Esophagus squamous epithelium (tissue), 5 donors: ENCODE data around the gene CLRN3. TPM values are rescaled to one million over a fixed set of nuclear protein-coding genes. Genes with fewer than 3 reads are reported as not detected.

Experiments
- DNase-seq: peaks from one replicate; lab custom pipeline; 2025; lab: John Stamatoyannopoulos, UW
- H3K27ac ChIP-seq, 4 donors: fragments of 200-600 bp; sonication (generic); one replicate each; pipeline ENCODE4 v1.5.1; 2016 to 2019; ENCODE audit warnings: mild to moderate bottlenecking in 1 of 4
- H3K27me3 ChIP-seq, 4 donors: fragments of 200-600 bp; sonication (generic); 1 replicate in 3 of 4; 2 replicates in 1 of 4; pipeline versions ENCODE4 v1.5.1 to v1.6.0; 2017 to 2021; ENCODE audit warnings: antibody characterized with exemption in 1 of 4
- H3K36me3 ChIP-seq, 3 donors: fragments of 200-600 bp; sonication (generic); one replicate each; pipeline ENCODE4 v1.5.1; 2016 to 2019
- H3K4me1 ChIP-seq, 3 donors: fragments of 200-600 bp; sonication (generic); one replicate each; pipeline ENCODE4 v1.5.1; 2017 to 2019
- H3K4me3 ChIP-seq, 4 donors: fragments of 200-600 bp; sonication (generic); 1 replicate in 3 of 4; 2 replicates in 1 of 4; pipeline ENCODE4 v1.5.1; 2016 to 2019; ENCODE audit warnings: mild to moderate bottlenecking in 2 of 4, moderate library complexity in 1 of 4
- H3K9me3 ChIP-seq, 3 donors: fragments of 200-600 bp; sonication (generic); one replicate each; pipeline ENCODE4 v1.5.1; 2016 to 2019
- CTCF ChIP-seq, 6 experiments: fragments of 450-650 bp in 4 of 6; fragments of 200-600 bp in 2 of 6; sonication (generic) in 2 of 6; IDR thresholded peaks; one replicate each; pipeline ENCODE4 v1.5.1; 2016 to 2019; ENCODE audit warnings: antibody characterized with exemption in 6 of 6, mild to moderate bottlenecking in 4 of 6, moderate library complexity in 4 of 6
- POLR2A ChIP-seq, 4 donors: fragments of 450-650 bp; IDR thresholded peaks; one replicate each; pipeline ENCODE4 v1.6.1; 2017; ENCODE audit warnings: antibody characterized with exemption in 4 of 4, mild to moderate bottlenecking in 4 of 4, moderate library complexity in 3 of 4
- WGBS, 2 donors: methylation state at CpG; one replicate each; pipeline ENCODE4 v1.1.5; 2018; 5-methylcytosine and 5-hydroxymethylcytosine counted together
- intact Hi-C: fragments of 100-400 bp; cut with DNase I; formaldehyde crosslinking; loops from one replicate; pipeline ENCODE4 v1.15.0; 2022
- total RNA-seq, 4 donors: library from RNA; depleted of rRNA; stranded (reverse); fragments of >200 nt; gene quantifications; one replicate each; pipeline ENCODE4 v1.1.0, GENCODE V29; 2016
- donor health status: DM: yes; HTN: yes; CAD: no.

CLRN3 gene
- total RNA-seq, 4 donors from 2014 or later = not detected

GRCh38 chr10:127920306-127921074 is 27.7 kb upstream of the CLRN3 start:
- H3K9me3 ChIP-seq = no peaks in the 10 kb centered on the region
- WGBS, 2 donors = 67 to 100% methylated on average over 1 to 5 of the region's 11 CpGs
- H3K27me3 ChIP-seq = no peaks in the 10 kb centered on the region
- H3K27ac ChIP-seq = peak overlapping the region in 3 of 4 donors; percentile 9 to 65 (median 52)
- H3K4me3 ChIP-seq = no peak overlapping the region
- intact Hi-C loops = no loop called here
- no peak for DNase-seq
- peaks cover 0 to 35% (median 11%) of the 10 kb centered on the region in 3 donors for H3K4me1 ChIP-seq
- H3K36me3 ChIP-seq = no peaks in the 10 kb centered on the region
- TF ChIP-seq CTCF (IDR thresholded peaks at IDR 0.05) (no peak), POLR2A (IDR thresholded peaks at IDR 0.05) (no peak)

GRCh38 chr10:127919418-127920271 is 26.9 kb upstream of the CLRN3 start:
- Histone ChIP-seq H3K27me3 (no peaks in the 10 kb centered on the region), H3K27ac (peak overlapping the region in 3 of 4 donors; percentile 9 to 65 (median 52)), H3K36me3 (no peaks in the 10 kb centered on the region), H3K4me1 (peaks cover 0 to 35% (median 11%) of the 10 kb centered on the region in 3 donors), H3K4me3 (no peak overlapping the region), H3K9me3 (no peaks in the 10 kb centered on the region)
- 39 to 41% methylated on average over 11 to 12 of the region's 12 CpGs for WGBS, 2 donors
- TF ChIP-seq POLR2A (IDR thresholded peaks at IDR 0.05) (no peak), CTCF (IDR thresholded peaks at IDR 0.05) (no peak)
- intact Hi-C loops = no loop called here
- no peak for DNase-seq

- no peaks in the 10 kb centered on the region for H3K27me3 ChIP-seq
- no peak overlapping the region for H3K4me3 ChIP-seq
- H3K36me3 ChIP-seq = no peaks in the 10 kb centered on the region
- no peaks in the 10 kb centered on the region for H3K9me3 ChIP-seq
- intact Hi-C loops = no loop called here
- H3K27ac ChIP-seq = no peak overlapping the region
- no peak for DNase-seq
- peaks cover 0 to 35% (median 11%) of the 10 kb centered on the region in 3 donors for H3K4me1 ChIP-seq
- TF ChIP-seq CTCF (IDR thresholded peaks at IDR 0.05) = no peak
- TF ChIP-seq POLR2A (IDR thresholded peaks at IDR 0.05) = no peak
- WGBS, 2 donors = 77 to 84% methylated on average over 5 of the region's 5 CpGs
Measured at GRCh38 chr10:127918572-127918971, 25.8 kb upstream of the CLRN3 start.

GRCh38 chr10:127916826-127917225 is 24.1 kb upstream of the CLRN3 start:
- intact Hi-C loops = no loop called here
- H3K4me1 ChIP-seq = peaks cover 0 to 25% (median 11%) of the 10 kb centered on the region in 3 donors

More at GRCh38 chr10:127916826-127917225, 24.1 kb upstream of the CLRN3 start:
- 88 to 91% methylated on average over 8 of the region's 9 CpGs for WGBS, 2 donors
- no peaks in the 10 kb centered on the region for H3K27me3 ChIP-seq
- H3K27ac ChIP-seq = no peak overlapping the region
- DNase-seq = no peak
- no peaks in the 10 kb centered on the region for H3K36me3 ChIP-seq
- TF ChIP-seq CTCF (IDR thresholded peaks at IDR 0.05) = no peak
- no peak for TF ChIP-seq POLR2A (IDR thresholded peaks at IDR 0.05)
- no peak overlapping the region for H3K4me3 ChIP-seq
- H3K9me3 ChIP-seq = no peaks in the 10 kb centered on the region
